GM18867 (cell line): ENCODE measurements around the gene PCYOX1L.

ENCODE experiments used
- ATAC-seq: cut with Tn5 transposase; IDR thresholded peaks from one replicate; pipeline ENCODE4 v1.9.1; 2021; ENCODE audit warnings: mild to moderate bottlenecking, moderate library complexity; ENCODE audit not compliant: unreplicated experiment

Gene PCYOX1L

GRCh38 chr5:149418910-149419531 lies 61.2 kb downstream of the PCYOX1L start:
- no peak for ATAC-seq
